Measurements from ENCODE around the gene CERS6. TPM values are rescaled to one million over a fixed set of nuclear protein-coding genes. Genes with fewer than 3 reads are reported as not detected.

Gene CERS6
- total RNA-seq, 1 donor from 2014 or later = 36.4 TPM

- TF ChIP-seq CTCF (IDR thresholded peaks at IDR 0.05; ENCODE audit: unreplicated experiment) = no peak
- Mint-ChIP-seq H3K27me3 (ENCODE audit: unreplicated experiment) (peaks cover 1% of the 10 kb centered on the region), H3K27ac (ENCODE audit: unreplicated experiment) (no peak overlapping the region), H3K36me3 (ENCODE audit: low read depth, unreplicated experiment) (no peaks in the 10 kb centered on the region), H3K9me3 (ENCODE audit: unreplicated experiment) (no peaks in the 10 kb centered on the region), H3K4me1 (ENCODE audit: unreplicated experiment) (peaks cover 10% of the 10 kb centered on the region), H3K4me3 (ENCODE audit: unreplicated experiment) (no peak overlapping the region)
- no peak for DNase-seq (ENCODE audit: low spot score)
Measured at GRCh38 chr2:168449419-168449818, 6.7 kb upstream of the CERS6 start.

- Mint-ChIP-seq H3K27ac (ENCODE audit: unreplicated experiment) (no peak overlapping the region), H3K4me1 (ENCODE audit: unreplicated experiment) (peaks cover 10% of the 10 kb centered on the region), H3K27me3 (ENCODE audit: unreplicated experiment) (peaks cover 1% of the 10 kb centered on the region), H3K9me3 (ENCODE audit: unreplicated experiment) (no peaks in the 10 kb centered on the region), H3K4me3 (ENCODE audit: unreplicated experiment) (no peak overlapping the region), H3K36me3 (ENCODE audit: low read depth, unreplicated experiment) (no peaks in the 10 kb centered on the region)
- TF ChIP-seq CTCF (IDR thresholded peaks at IDR 0.05; ENCODE audit: unreplicated experiment) = no peak
- no peak for DNase-seq (ENCODE audit: low spot score)
Measured at GRCh38 chr2:168450171-168450570, 5.9 kb upstream of the CERS6 start.

- no peak overlapping the region for H3K4me3 Mint-ChIP-seq (ENCODE audit: unreplicated experiment)
- no peak for TF ChIP-seq CTCF (IDR thresholded peaks at IDR 0.05; ENCODE audit: unreplicated experiment)
- peaks cover 1% of the 10 kb centered on the region for H3K27me3 Mint-ChIP-seq (ENCODE audit: unreplicated experiment)
- H3K36me3 Mint-ChIP-seq (ENCODE audit: low read depth, unreplicated experiment) = no peaks in the 10 kb centered on the region
- no peak for DNase-seq (ENCODE audit: low spot score)
- peaks cover 10% of the 10 kb centered on the region for H3K4me1 Mint-ChIP-seq (ENCODE audit: unreplicated experiment)
- H3K27ac Mint-ChIP-seq (ENCODE audit: unreplicated experiment) = no peak overlapping the region
- H3K9me3 Mint-ChIP-seq (ENCODE audit: unreplicated experiment) = no peaks in the 10 kb centered on the region
Measured at GRCh38 chr2:168450732-168451131, 5.3 kb upstream of the CERS6 start.

- no peaks in the 10 kb centered on the region for H3K9me3 Mint-ChIP-seq (ENCODE audit: unreplicated experiment)
- no peaks in the 10 kb centered on the region for H3K36me3 Mint-ChIP-seq (ENCODE audit: low read depth, unreplicated experiment)
- no peak for DNase-seq (ENCODE audit: low spot score)
- no peak for TF ChIP-seq CTCF (IDR thresholded peaks at IDR 0.05; ENCODE audit: unreplicated experiment)
- H3K4me3 Mint-ChIP-seq (ENCODE audit: unreplicated experiment) = no peak overlapping the region
- H3K27ac Mint-ChIP-seq (ENCODE audit: unreplicated experiment) = no peak overlapping the region
- peaks cover 10% of the 10 kb centered on the region for H3K4me1 Mint-ChIP-seq (ENCODE audit: unreplicated experiment)
- H3K27me3 Mint-ChIP-seq (ENCODE audit: unreplicated experiment) = peaks cover 6% of the 10 kb centered on the region
Measured at GRCh38 chr2:168452781-168453180, 3.3 kb upstream of the CERS6 start.

GRCh38 chr2:168453404-168453803 is 2.7 kb upstream of the CERS6 start:
- TF ChIP-seq CTCF (IDR thresholded peaks at IDR 0.05; ENCODE audit: unreplicated experiment) = no peak
- H3K27me3 Mint-ChIP-seq (ENCODE audit: unreplicated experiment) = peaks cover 6% of the 10 kb centered on the region
- H3K27ac Mint-ChIP-seq (ENCODE audit: unreplicated experiment) = no peak overlapping the region
- H3K4me1 Mint-ChIP-seq (ENCODE audit: unreplicated experiment) = peaks cover 14% of the 10 kb centered on the region
- no peaks in the 10 kb centered on the region for H3K36me3 Mint-ChIP-seq (ENCODE audit: low read depth, unreplicated experiment)
- no peak overlapping the region for H3K4me3 Mint-ChIP-seq (ENCODE audit: unreplicated experiment)
- DNase-seq (ENCODE audit: low spot score) = no peak
- no peaks in the 10 kb centered on the region for H3K9me3 Mint-ChIP-seq (ENCODE audit: unreplicated experiment)

Data from endothelial cell (in vitro differentiated cells).